D341Med (cell line): ENCODE measurements around the gene KCNA5.
A peak's percentile ranks its signal among the peaks of the same experiment; 100 is the strongest.

Experiments used
- DNase-seq: peaks from one replicate; pipeline ENCODE4 v3.0.0; 2012; ENCODE audit warnings: low spot score

The KCNA5 gene

GRCh38 chr12:5064913-5065490 lies 21.3 kb downstream of the KCNA5 start:
- DNase-seq, result no peak

GRCh38 chr12:5066251-5066650 lies 22.6 kb downstream of the KCNA5 start:
- no peak for DNase-seq

- DNase-seq, result no peak
Measured at GRCh38 chr12:5068126-5068525, 24.4 kb downstream of the KCNA5 start.

- no peak for DNase-seq
Measured at GRCh38 chr12:5068619-5069018, 24.9 kb downstream of the KCNA5 start.

- DNase-seq, result no peak
Measured at GRCh38 chr12:5070090-5070489, 26.4 kb downstream of the KCNA5 start.

- DNase-seq, result no peak
Measured at GRCh38 chr12:5071496-5071895, 27.8 kb downstream of the KCNA5 start.

- DNase-seq, result no peak
Measured at GRCh38 chr12:5072311-5072710, 28.6 kb downstream of the KCNA5 start.

GRCh38 chr12:5073054-5073453 lies 29.4 kb downstream of the KCNA5 start:
- DNase-seq, result no peak

- no peak for DNase-seq
Measured at GRCh38 chr12:5073853-5074252, 30.2 kb downstream of the KCNA5 start.

- no peak for DNase-seq
Measured at GRCh38 chr12:5076761-5077160, 33.1 kb downstream of the KCNA5 start.

- DNase-seq, result no peak
Measured at GRCh38 chr12:5078423-5078822, 34.7 kb downstream of the KCNA5 start.

GRCh38 chr12:5081016-5081415 lies 37.3 kb downstream of the KCNA5 start:
- DNase-seq, result no peak

- peak; percentile 59 for DNase-seq
Measured at GRCh38 chr12:5083955-5084849, 40.5 kb downstream of the KCNA5 start.

GRCh38 chr12:5085896-5086295 lies 42.2 kb downstream of the KCNA5 start:
- no peak for DNase-seq

GRCh38 chr12:5087831-5088554 lies 44.3 kb downstream of the KCNA5 start:
- no peak for DNase-seq

GRCh38 chr12:5088586-5089264 lies 45.0 kb downstream of the KCNA5 start:
- no peak for DNase-seq

GRCh38 chr12:5094551-5094950 lies 50.9 kb downstream of the KCNA5 start:
- DNase-seq, result no peak

- no peak for DNase-seq
Measured at GRCh38 chr12:5094986-5095385, 51.3 kb downstream of the KCNA5 start.
